ENCODE results near the gene PARD3.

PARD3 gene

DNA sequence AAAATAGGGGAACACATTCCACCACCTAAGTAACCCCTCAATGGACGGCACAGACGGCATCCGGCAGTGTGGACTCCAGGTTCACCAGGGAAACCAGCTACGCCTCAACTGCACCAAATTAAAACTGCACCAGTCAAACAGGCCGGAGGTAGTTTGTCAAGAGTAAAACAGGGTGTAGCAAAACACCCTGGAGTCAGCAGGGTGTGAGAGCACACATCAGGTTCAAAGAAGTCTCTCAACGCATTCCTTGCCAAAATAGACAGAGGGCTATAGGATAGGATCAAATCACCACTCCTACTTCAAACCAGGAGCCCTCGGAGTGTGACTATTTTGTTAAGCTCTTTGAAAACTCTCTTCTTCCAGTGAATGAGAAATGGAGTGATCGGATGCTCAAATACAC lies 135.9 kb downstream of the PARD3 start:
- H3K36me3 ChIP-seq: no peaks in the 10 kb centered on the region
- no peak overlapping the region for H3K27ac ChIP-seq
- no peaks in the 10 kb centered on the region for H3K9me3 ChIP-seq (ENCODE audit: severe bottlenecking)
- no peak for DNase-seq
- TF ChIP-seq, protein P1, sequence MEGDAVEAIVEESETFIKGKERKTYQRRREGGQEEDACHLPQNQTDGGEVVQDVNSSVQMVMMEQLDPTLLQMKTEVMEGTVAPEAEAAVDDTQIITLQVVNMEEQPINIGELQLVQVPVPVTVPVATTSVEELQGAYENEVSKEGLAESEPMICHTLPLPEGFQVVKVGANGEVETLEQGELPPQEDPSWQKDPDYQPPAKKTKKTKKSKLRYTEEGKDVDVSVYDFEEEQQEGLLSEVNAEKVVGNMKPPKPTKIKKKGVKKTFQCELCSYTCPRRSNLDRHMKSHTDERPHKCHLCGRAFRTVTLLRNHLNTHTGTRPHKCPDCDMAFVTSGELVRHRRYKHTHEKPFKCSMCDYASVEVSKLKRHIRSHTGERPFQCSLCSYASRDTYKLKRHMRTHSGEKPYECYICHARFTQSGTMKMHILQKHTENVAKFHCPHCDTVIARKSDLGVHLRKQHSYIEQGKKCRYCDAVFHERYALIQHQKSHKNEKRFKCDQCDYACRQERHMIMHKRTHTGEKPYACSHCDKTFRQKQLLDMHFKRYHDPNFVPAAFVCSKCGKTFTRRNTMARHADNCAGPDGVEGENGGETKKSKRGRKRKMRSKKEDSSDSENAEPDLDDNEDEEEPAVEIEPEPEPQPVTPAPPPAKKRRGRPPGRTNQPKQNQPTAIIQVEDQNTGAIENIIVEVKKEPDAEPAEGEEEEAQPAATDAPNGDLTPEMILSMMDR (IDR thresholded peaks at IDR 0.05; ENCODE audit: low read depth, low read length): no peak
- no peak overlapping the region for H3K4me3 ChIP-seq (ENCODE audit: low read depth, low read length)
- no peaks in the 10 kb centered on the region for H3K27me3 ChIP-seq (ENCODE audit: insufficient read depth, low read depth, severe bottlenecking)

DNA sequence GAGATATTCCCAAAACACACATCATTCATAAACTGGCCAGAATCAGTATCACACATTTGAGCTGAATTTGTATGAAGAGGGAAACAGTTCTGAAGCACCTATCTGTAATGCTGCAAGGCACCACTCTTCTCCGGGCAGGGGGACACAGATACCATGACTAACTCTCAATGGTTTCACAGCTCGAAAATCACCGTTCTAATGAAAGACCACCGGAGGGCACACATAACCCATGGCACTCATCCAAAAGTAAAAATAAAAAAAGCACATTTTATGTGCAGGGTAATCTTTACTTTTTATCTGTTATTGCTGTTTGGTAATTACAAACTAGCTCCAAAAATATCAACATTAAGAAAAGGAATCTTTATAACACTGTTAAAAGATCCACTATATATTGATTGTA lies 137.5 kb downstream of the PARD3 start:
- TF ChIP-seq, protein P1 (IDR thresholded peaks at IDR 0.05; ENCODE audit: low read depth, low read length): no peak
- Histone ChIP-seq H3K9me3 (ENCODE audit: severe bottlenecking) (no peaks in the 10 kb centered on the region), H3K27me3 (ENCODE audit: insufficient read depth, low read depth, severe bottlenecking) (no peaks in the 10 kb centered on the region), H3K27ac (no peak overlapping the region), H3K36me3 (no peaks in the 10 kb centered on the region), H3K4me3 (ENCODE audit: low read depth, low read length) (no peak overlapping the region)
- no peak for DNase-seq

DNA sequence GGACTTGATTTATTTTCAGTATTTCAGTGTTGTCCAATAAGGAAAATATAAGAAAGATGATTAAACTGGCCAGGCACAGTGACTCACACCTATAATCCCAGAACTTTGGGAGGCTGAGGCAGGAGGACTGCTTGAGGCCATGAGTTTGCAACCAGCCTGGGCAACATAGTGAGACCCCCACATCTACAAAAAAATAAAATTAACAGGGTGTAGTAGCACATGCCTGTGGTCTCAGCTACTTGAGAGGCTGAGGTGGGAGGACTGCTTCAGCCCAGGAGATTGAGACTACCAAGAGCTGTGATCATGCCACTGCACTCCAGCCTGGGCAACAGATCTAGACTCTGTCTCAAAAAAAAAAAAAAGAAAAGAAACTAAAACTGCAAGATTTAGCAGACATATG lies 138.0 kb downstream of the PARD3 start:
- no peak overlapping the region for H3K27ac ChIP-seq
- no peak for DNase-seq
- H3K4me3 ChIP-seq (ENCODE audit: low read depth, low read length): no peak overlapping the region
- no peaks in the 10 kb centered on the region for H3K9me3 ChIP-seq (ENCODE audit: severe bottlenecking)
- no peaks in the 10 kb centered on the region for H3K27me3 ChIP-seq (ENCODE audit: insufficient read depth, low read depth, severe bottlenecking)
- no peaks in the 10 kb centered on the region for H3K36me3 ChIP-seq
- TF ChIP-seq, protein P1 (IDR thresholded peaks at IDR 0.05; ENCODE audit: low read depth, low read length): no peak

DNA sequence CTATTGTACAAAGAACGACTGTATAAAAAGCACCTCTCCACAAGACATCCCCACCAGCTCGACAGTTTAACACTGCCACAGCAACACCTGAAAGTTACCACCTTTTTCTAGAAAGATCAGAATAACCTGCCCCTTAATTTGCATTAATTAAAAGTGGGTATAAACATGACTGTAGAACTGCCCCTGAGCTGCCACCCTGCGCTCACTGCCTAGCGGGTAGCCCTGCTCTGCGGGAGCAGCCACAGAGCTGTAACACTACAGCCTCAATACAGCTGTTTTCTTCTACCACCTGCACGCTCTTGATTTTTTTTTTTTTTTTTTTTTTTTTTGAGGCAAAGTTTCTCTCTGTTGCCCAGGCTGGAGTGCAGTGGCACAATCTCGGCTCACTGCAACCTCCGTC lies 140.9 kb downstream of the PARD3 start:
- Histone ChIP-seq H3K36me3 (no peaks in the 10 kb centered on the region), H3K9me3 (ENCODE audit: severe bottlenecking) (no peaks in the 10 kb centered on the region), H3K27me3 (ENCODE audit: insufficient read depth, low read depth, severe bottlenecking) (no peaks in the 10 kb centered on the region), H3K4me3 (ENCODE audit: low read depth, low read length) (no peak overlapping the region), H3K27ac (no peak overlapping the region)
- TF ChIP-seq, protein P1 (IDR thresholded peaks at IDR 0.05; ENCODE audit: low read depth, low read length): no peak
- DNase-seq: no peak

DNA sequence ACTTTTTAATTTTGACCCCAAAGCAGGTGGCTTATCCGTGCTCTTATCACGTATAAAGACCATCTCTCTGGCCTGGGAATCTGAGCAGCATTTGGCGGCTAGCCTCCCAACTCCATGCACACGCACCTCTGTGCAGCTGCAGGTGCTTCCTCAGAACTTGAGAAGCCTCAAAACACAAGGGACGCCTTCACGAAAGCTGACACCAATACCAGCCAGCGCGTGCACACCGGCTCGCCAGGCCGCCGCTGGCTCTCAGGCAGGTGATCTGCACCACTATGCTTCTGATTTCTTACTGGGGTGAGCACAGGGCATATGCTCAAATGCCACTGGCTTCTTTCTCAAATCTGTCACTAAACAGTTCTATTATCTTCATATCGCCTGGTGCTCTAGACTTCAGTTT lies 145.0 kb downstream of the PARD3 start:
- DNase-seq: no peak
- Histone ChIP-seq H3K9me3 (ENCODE audit: severe bottlenecking) (no peaks in the 10 kb centered on the region), H3K27me3 (ENCODE audit: insufficient read depth, low read depth, severe bottlenecking) (no peaks in the 10 kb centered on the region), H3K27ac (no peak overlapping the region), H3K36me3 (no peaks in the 10 kb centered on the region), H3K4me3 (ENCODE audit: low read depth, low read length) (no peak overlapping the region)
- TF ChIP-seq, protein P1 (IDR thresholded peaks at IDR 0.05; ENCODE audit: low read depth, low read length): no peak

DNA sequence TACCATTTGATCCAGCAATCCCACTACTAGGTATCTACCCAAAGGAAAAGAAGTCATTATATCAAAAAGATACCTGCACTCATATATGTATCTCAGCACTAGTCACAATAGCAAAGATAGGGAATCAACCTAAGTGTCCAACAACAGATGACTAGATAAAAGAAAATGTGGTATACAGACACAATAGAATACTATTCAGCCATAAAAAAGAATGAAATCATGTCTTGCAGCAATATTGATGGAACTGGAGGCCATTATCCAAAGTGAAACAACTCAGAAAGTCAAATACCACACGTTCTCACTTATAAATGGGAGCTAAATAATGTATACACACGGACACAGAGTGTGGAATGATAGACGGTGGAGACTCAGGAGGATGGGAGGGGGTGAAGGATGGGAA lies 146.0 kb downstream of the PARD3 start:
- no peak for DNase-seq
- Histone ChIP-seq H3K36me3 (no peaks in the 10 kb centered on the region), H3K4me3 (ENCODE audit: low read depth, low read length) (no peak overlapping the region), H3K27me3 (ENCODE audit: insufficient read depth, low read depth, severe bottlenecking) (no peaks in the 10 kb centered on the region), H3K27ac (no peak overlapping the region), H3K9me3 (ENCODE audit: severe bottlenecking) (no peaks in the 10 kb centered on the region)
- TF ChIP-seq, protein P1 (IDR thresholded peaks at IDR 0.05; ENCODE audit: low read depth, low read length): no peak

Measured in WERI-Rb-1 (cell line).